Liver (tissue), 9 donors: ENCODE measurements around the gene ZMYND8. TPM values are rescaled to one million over a fixed set of nuclear protein-coding genes. Genes with fewer than 3 reads are reported as not detected.

Source experiments
- DNase-seq: peaks from one replicate; pipeline ENCODE4 v3.0.0-alpha.2; 2017; ENCODE audit warnings: low spot score
- H3K27ac ChIP-seq, 2 donors: one replicate each; pipeline ENCODE4 v1.7.0; 2013; ENCODE audit warnings: inconsistent platforms in 2 of 2, low read length in 2 of 2, control low read depth in 1 of 2, low read depth in 1 of 2, mild to moderate bottlenecking in 1 of 2
- H3K27me3 ChIP-seq, 4 donors: one replicate each; pipeline versions ENCODE4 v1.6.1 to v1.7.0; 2013; ENCODE audit warnings: low read length in 3 of 4, inconsistent platforms in 1 of 4, mild to moderate bottlenecking in 1 of 4, moderate library complexity in 1 of 4; ENCODE audit not compliant: control insufficient read depth in 4 of 4, insufficient read depth in 4 of 4
- H3K36me3 ChIP-seq, 4 donors: one replicate each; pipeline versions ENCODE4 v1.6.1 to v1.7.0; 2013; ENCODE audit warnings: low read length in 3 of 4, mild to moderate bottlenecking in 3 of 4, low read depth in 1 of 4, moderate library complexity in 1 of 4; ENCODE audit not compliant: control insufficient read depth in 4 of 4, insufficient read depth in 3 of 4
- H3K4me1 ChIP-seq, 4 donors: one replicate each; pipeline versions ENCODE4 v1.6.1 to v1.7.0; 2013; ENCODE audit warnings: low read length in 3 of 4, mild to moderate bottlenecking in 3 of 4, moderate library complexity in 1 of 4; ENCODE audit not compliant: control insufficient read depth in 4 of 4, insufficient read depth in 4 of 4
- H3K4me3 ChIP-seq, 3 donors: one replicate each; pipeline versions ENCODE4 v1.6.1 to v1.7.0; 2013; ENCODE audit warnings: low read length in 3 of 3, control low read depth in 1 of 3, low read depth in 1 of 3, mild to moderate bottlenecking in 1 of 3
- H3K9ac ChIP-seq, 2 donors: one replicate each; pipeline ENCODE4 v1.7.0; 2013; ENCODE audit warnings: low read length in 2 of 2, mild to moderate bottlenecking in 2 of 2, moderate library complexity in 2 of 2, control low read depth in 1 of 2, low read depth in 1 of 2
- H3K9me3 ChIP-seq, 4 donors: one replicate each; pipeline versions ENCODE4 v1.6.1 to v1.7.0; 2013; ENCODE audit warnings: low read length in 3 of 4; ENCODE audit not compliant: control insufficient read depth in 4 of 4
- ATF3 ChIP-seq: IDR thresholded peaks from 2 replicates; pipeline ENCODE4 v1.6.1; 2016; ENCODE audit warnings: antibody characterized with exemption
- CTCF ChIP-seq: fragments of 150-350 bp; IDR thresholded peaks from 2 replicates; pipeline ENCODE4 v1.5.1; 2017; ENCODE audit warnings: improper control_type of control experiment, low read depth, low read length; ENCODE audit not compliant: missing input control
- FOXA1 ChIP-seq: IDR thresholded peaks from 2 replicates; pipeline ENCODE4 v1.6.1; 2016; ENCODE audit warnings: antibody characterized with exemption
- FOXA2 ChIP-seq: IDR thresholded peaks from 2 replicates; pipeline ENCODE4 v1.6.1; 2016; ENCODE audit warnings: antibody characterized with exemption
- GABPA ChIP-seq, 2 donors: IDR thresholded peaks in 1 of 2; conservative IDR thresholded peaks in 1 of 2; 2 replicates each; pipeline ENCODE4 v1.6.1; 2016; ENCODE audit warnings: antibody characterized with exemption in 2 of 2, mild to moderate bottlenecking in 1 of 2, moderate library complexity in 1 of 2
- HNF4A ChIP-seq, 2 donors: conservative IDR thresholded peaks; 2 replicates each; pipeline ENCODE4 v1.6.1; 2016; ENCODE audit warnings: antibody characterized with exemption in 2 of 2, mild to moderate bottlenecking in 2 of 2
- JUND ChIP-seq, 2 donors: IDR thresholded peaks; 2 replicates each; pipeline ENCODE4 v1.6.1; 2016; ENCODE audit warnings: antibody characterized with exemption in 2 of 2
- MAX ChIP-seq: IDR thresholded peaks from 2 replicates; pipeline ENCODE4 v1.6.1; 2016; ENCODE audit warnings: antibody characterized with exemption
- NR2F2 ChIP-seq: IDR thresholded peaks from 2 replicates; pipeline ENCODE4 v1.6.1; 2016; ENCODE audit warnings: antibody characterized with exemption
- RAD21 ChIP-seq, 2 donors: IDR thresholded peaks; 2 replicates each; pipeline ENCODE4 v1.6.1; 2016; ENCODE audit warnings: antibody characterized with exemption in 2 of 2, mild to moderate bottlenecking in 2 of 2
- REST ChIP-seq: IDR thresholded peaks from 2 replicates; pipeline ENCODE4 v1.6.1; 2016; ENCODE audit warnings: antibody characterized with exemption, mild to moderate bottlenecking
- RXRA ChIP-seq, 2 donors: IDR thresholded peaks; 2 replicates each; pipeline ENCODE4 v1.6.1; 2017 to 2018; ENCODE audit warnings: antibody characterized with exemption in 2 of 2, mild to moderate bottlenecking in 1 of 2
- SP1 ChIP-seq: IDR thresholded peaks from 2 replicates; pipeline ENCODE4 v1.6.1; 2018; ENCODE audit warnings: antibody characterized with exemption, mild to moderate bottlenecking
- TAF1 ChIP-seq: conservative IDR thresholded peaks from 2 replicates; pipeline ENCODE4 v1.6.1; 2016; ENCODE audit warnings: antibody characterized with exemption, mild to moderate bottlenecking
- YY1 ChIP-seq: IDR thresholded peaks from 2 replicates; pipeline ENCODE4 v1.6.1; 2016; ENCODE audit warnings: antibody characterized with exemption, mild to moderate bottlenecking
- ZBTB33 ChIP-seq: IDR thresholded peaks from 2 replicates; pipeline ENCODE4 v1.6.1; 2016; ENCODE audit warnings: antibody characterized with exemption
- WGBS: extraction: QIAGEN DNeasy Blood & Tissue Kit; methylation state at CpG from one replicate; pipeline ENCODE4 v1.1.7; 2013; 5-methylcytosine and 5-hydroxymethylcytosine counted together
- polyA plus RNA-seq, 2 donors: library from polyadenylated mRNA; stranded (reverse) in 1 of 2; unstranded in 1 of 2; fragments of 200-250 nt in 1 of 2; fragments of >200 nt in 1 of 2; fragmentation: Nextera tagmentation in 1 of 2; extraction: Ambion mirVana in 1 of 2; gene quantifications; one replicate each; pipeline versions ENCODE4 v1.2.1 to v1.2.3, GENCODE V29; 2013 to 2015
- total RNA-seq, 2 donors: library from RNA; depleted of rRNA; stranded (reverse); fragments of >200 nt; gene quantifications; one replicate each; pipeline ENCODE4 v1.2.3, GENCODE V29; 2014
- donor health status: healthy.
- donor health status: healthy.
- donor health status: healthy.
- donor health status: healthy.
- donor health status: healthy.

The ZMYND8 gene
- total and polyA plus RNA-seq, 4 donors = 3.3 to 23.5 (median 6.8) TPM

- DNase-seq = no peak
- no peak for TF ChIP-seq FOXA2
- TF ChIP-seq JUND (IDR thresholded peaks at IDR 0.05) = no peak
- TF ChIP-seq REST = no peak
- TF ChIP-seq TAF1 = no peak
- no peak for TF ChIP-seq ATF3
- TF ChIP-seq ZBTB33 = no peak
- TF ChIP-seq CTCF = no peak
- TF ChIP-seq FOXA1 = no peak
- TF ChIP-seq NR2F2 = no peak
- TF ChIP-seq SP1 = no peak
- no peak for TF ChIP-seq HNF4A (conservative IDR thresholded peaks at IDR 0.05)
- no peak for TF ChIP-seq MAX
- TF ChIP-seq YY1 = no peak
- no peak for TF ChIP-seq RXRA (IDR thresholded peaks at IDR 0.05)
- no peak for TF ChIP-seq GABPA (IDR thresholded peaks at IDR 0.05 in 1 of 2, conservative IDR thresholded peaks at IDR 0.05 in 1 of 2)
- Histone ChIP-seq H3K9me3 (no peaks in the 10 kb centered on the region), H3K4me3 (no peak overlapping the region), H3K27me3 (no peaks in the 10 kb centered on the region), H3K36me3 (peaks cover 2 to 14% (median 3%) of the 10 kb centered on the region in 4 donors), H3K4me1 (peaks cover 0 to 10% (median 4%) of the 10 kb centered on the region in 4 donors), H3K9ac (no peak overlapping the region), H3K27ac (no peak overlapping the region)
- 96% methylated on average over 8 of the region's 8 CpGs for WGBS
Measured at GRCh38 chr20:47306095-47306494, 50.4 kb downstream of the ZMYND8 start.

GRCh38 chr20:47305667-47306066, 50.8 kb downstream of the ZMYND8 start:
- TF ChIP-seq HNF4A (conservative IDR thresholded peaks at IDR 0.05) = no peak
- no peak for TF ChIP-seq MAX
- TF ChIP-seq TAF1 = no peak
- TF ChIP-seq GABPA (IDR thresholded peaks at IDR 0.05 in 1 of 2, conservative IDR thresholded peaks at IDR 0.05 in 1 of 2) = no peak
- TF ChIP-seq SP1 = no peak
- TF ChIP-seq ATF3 = no peak
- no peak for TF ChIP-seq FOXA1
- TF ChIP-seq RAD21 (IDR thresholded peaks at IDR 0.05) = no peak
- no peak for TF ChIP-seq ZBTB33
- Histone ChIP-seq H3K27ac (no peak overlapping the region), H3K4me1 (peaks cover 0 to 10% (median 4%) of the 10 kb centered on the region in 4 donors), H3K9me3 (no peaks in the 10 kb centered on the region), H3K9ac (no peak overlapping the region), H3K36me3 (peaks cover 2 to 14% (median 3%) of the 10 kb centered on the region in 4 donors), H3K4me3 (no peak overlapping the region), H3K27me3 (no peaks in the 10 kb centered on the region)
- 84% methylated on average over 4 of the region's 4 CpGs for WGBS
- DNase-seq = no peak
